COLO829 (cell line): Measurements from ENCODE around the gene CPA1.
"Not testable (repeated sequence)": the region's sequence is repeated elsewhere in the genome, so short reads cannot be mapped to it uniquely, and the experiment has no call there.

Experiments used
- DNase-seq: peaks from one replicate; pipeline ENCODE4 v3.0.0; 2012; ENCODE audit warnings: low spot score

The CPA1 gene

GRCh38 chr7:130372402-130373165 lies 7.7 kb upstream of the CPA1 start:
- no peak for DNase-seq

DNA sequence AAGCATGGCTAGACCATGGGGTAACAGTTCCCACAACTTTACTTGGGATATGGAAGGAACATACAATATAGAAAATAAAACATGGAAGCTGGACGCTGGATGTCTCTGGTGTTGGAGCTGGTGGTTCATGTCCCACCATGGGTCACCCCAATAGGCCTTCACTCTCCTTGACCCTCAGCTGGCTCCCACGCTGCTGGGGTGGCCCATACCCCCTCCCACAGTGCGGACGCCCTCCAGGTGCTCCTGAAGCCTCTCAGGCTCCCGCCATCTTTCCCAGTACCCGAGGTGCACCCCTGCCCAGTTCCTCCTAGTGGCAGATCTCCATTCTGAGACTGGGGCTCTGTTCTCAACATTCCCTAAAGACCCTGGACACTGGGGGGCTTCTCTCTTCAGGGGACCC lies 5.8 kb upstream of the CPA1 start:
- no peak for DNase-seq

- DNase-seq, result not testable (repeated sequence)
Measured at GRCh38 chr7:130376461-130376860, 3.8 kb upstream of the CPA1 start.

DNA sequence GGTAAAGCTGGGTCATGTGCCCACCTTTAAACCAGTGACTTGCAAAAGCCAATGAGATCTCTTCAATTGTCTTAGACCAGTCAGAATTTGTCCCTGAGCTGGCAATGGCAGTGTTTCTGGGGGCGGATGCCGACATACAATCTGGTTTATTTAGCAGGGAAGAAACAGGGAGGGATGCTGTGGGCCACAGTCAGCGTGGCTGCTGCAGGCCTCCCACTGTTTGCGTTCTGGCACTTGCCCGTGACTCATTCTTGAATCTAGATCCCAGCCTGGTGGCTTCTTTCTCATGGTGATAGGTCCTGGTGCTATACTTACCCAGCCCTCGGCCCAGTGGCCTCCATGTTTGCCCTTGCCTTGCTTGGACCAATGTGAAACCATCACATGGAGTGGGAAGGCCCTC lies 3.1 kb upstream of the CPA1 start:
- DNase-seq, result no peak

DNA sequence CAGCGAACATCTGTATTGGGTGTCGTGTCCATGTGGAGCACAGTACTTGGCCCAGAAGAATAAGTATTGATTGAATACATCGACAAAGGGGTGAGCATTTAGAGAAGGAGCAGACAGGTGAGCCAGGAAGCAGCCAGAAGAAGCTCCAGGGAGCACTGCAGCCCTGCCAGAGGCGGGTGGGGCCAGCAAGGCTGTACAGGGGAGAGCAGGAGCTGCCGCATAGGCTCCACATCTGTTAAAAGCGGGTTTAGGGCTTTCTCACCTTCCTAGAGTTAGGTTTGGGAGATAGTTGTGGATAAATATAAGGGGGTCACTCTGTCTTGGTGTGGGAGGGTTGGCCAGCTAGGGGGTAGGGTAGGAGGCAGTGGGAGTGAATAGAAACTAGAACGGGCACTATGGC lies 1.3 kb upstream of the CPA1 start:
- no peak for DNase-seq

- DNase-seq, result no peak
Measured at GRCh38 chr7:130379532-130379920, 768 bp upstream of the CPA1 start.

- no peak for DNase-seq
Measured at GRCh38 chr7:130380861-130381455, 664 bp downstream of the CPA1 start.

DNA sequence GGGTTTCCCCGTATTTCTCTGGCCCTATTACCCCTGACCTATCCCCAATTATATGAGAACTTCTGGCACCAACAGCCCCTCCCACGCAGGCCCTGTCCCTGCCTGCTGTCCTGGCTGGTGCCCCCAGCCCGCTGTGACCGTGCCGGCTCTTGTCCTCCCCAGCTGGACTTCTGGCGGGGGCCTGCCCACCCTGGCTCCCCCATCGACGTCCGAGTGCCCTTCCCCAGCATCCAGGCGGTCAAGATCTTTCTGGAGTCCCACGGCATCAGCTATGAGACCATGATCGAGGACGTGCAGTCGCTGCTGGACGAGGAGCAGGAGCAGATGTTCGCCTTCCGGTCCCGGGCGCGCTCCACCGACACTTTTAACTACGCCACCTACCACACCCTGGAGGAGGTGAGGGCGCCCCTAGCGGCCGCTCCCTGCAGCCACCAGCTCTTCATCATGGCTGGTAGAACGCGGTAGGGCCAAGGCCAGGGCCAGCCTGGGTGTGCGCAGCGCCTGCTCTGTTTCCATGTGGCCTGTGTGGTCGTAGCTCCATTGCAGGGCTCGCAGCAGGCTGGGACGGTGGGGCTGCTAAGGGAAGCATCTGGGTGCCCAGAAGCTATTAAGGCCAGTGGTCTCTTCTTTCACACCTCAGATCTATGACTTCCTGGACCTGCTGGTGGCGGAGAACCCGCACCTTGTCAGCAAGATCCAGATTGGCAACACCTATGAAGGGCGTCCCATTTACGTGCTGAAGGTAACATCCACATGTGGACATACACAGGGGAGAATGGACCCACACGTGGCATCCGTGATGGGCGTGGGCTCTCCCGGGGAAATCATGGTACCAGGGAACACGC lies 1.4 kb downstream of the CPA1 start:
- no peak for DNase-seq

DNA sequence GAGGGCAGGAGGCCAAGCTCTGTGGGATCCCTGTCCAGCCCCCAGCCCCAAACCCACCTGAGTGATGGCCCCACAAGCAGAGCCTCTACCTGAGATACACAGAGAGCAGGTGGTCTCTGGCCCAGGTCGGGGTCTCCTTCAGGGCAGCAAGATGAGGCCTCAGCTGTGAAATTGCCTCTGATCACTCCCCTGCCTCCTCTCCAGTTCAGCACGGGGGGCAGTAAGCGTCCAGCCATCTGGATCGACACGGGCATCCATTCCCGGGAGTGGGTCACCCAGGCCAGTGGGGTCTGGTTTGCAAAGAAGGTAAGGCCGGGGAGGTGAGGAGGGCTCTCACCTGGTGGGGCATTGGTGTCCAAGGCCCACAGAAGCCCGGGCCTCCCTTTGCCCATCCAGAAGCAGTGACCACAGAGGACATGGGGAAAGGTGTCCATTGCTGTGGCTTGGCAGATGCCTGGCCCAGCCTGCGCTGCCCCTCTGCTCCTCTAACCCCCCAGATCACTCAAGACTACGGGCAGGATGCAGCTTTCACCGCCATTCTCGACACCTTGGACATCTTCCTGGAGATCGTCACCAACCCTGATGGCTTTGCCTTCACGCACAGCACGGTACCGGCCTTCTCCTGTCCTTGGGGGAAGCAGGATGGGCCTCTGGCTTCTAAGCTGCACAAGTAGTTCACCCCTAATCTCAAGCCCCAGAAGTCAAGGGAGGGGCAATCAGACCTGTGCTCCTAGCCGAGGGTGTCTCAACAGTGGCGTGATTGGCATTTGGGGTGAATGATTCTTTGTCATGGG lies 3.1 kb downstream of the CPA1 start:
- DNase-seq, result no peak

GRCh38 chr7:130384371-130384801 lies 4.1 kb downstream of the CPA1 start:
- no peak for DNase-seq

GRCh38 chr7:130384841-130385599 lies 4.7 kb downstream of the CPA1 start:
- no peak for DNase-seq

GRCh38 chr7:130385600-130386066 lies 5.3 kb downstream of the CPA1 start:
- DNase-seq, result no peak

DNA sequence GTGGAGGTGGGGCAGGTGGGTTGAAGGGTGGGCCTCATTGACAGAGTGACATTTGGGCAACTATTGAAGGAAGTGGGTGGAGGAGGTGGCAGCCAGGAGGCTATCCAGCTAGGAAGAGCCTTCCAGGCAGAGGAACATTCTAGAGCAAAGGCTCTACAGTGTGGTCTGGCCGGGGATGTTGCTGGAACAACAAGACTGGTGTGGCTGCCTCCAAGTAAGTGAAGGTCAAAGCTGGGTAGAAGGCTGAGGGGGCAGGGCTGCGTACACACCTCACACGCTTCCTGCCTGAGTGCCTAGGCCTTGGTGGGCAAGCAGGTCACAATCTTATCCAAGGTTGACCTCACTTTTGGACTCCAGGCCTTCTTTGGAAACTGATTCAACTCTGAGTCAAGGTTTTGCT lies 6.6 kb downstream of the CPA1 start:
- no peak for DNase-seq

- DNase-seq, result no peak
Measured at GRCh38 chr7:130387306-130387627, 7.0 kb downstream of the CPA1 start.

DNA sequence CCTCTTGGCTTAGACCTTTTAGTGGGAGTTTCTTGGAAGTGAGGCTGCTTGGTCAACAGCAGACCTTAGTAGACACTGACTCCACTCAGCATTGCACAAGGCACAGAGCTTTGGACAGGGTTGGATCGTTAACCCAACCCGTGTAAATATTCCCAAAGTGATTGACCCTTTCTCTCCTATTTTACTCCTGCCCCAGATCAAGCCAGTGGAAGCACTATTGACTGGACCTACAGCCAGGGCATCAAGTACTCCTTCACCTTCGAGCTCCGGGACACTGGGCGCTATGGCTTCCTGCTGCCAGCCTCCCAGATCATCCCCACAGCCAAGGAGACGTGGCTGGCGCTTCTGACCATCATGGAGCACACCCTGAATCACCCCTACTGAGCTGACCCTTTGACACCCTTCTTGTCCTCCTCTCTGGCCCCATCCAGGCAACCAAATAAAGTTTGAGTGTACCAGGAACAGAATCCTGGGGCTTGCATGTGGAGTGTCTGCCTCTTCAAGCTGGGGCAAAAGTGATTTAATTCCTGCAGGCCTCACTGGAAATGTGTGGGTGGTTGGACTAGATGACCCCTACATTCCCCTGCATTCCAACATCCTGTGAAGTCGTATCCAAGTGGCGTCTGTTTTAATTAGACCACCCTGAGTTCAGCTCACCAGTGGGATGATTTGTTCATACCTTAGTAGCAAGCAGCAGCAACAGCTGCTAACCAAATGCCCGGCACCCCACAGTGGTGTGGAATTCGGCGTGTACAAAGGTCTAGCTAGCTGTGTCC lies 7.5 kb downstream of the CPA1 start:
- no peak for DNase-seq

GRCh38 chr7:130388671-130389070 lies 8.4 kb downstream of the CPA1 start:
- no peak for DNase-seq

DNA sequence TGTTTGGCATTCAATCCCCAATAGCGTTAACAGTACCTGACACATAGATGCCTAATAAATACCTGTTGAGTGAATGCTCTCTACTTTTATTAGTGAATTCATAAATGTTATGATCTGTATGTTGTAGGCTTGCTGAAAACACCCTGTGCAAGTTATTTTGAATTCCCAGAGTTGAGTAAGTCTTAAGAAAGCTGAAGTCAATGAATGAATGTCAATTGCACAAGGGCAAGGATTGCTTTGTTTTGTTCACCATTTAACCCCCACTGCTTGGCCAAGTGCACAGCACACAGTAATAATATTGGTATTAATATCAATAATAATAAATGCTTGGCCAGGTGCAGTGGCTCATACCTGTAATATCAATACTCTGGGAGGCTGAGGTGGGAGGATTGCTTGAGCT lies 10.2 kb downstream of the CPA1 start:
- no peak for DNase-seq

DNA sequence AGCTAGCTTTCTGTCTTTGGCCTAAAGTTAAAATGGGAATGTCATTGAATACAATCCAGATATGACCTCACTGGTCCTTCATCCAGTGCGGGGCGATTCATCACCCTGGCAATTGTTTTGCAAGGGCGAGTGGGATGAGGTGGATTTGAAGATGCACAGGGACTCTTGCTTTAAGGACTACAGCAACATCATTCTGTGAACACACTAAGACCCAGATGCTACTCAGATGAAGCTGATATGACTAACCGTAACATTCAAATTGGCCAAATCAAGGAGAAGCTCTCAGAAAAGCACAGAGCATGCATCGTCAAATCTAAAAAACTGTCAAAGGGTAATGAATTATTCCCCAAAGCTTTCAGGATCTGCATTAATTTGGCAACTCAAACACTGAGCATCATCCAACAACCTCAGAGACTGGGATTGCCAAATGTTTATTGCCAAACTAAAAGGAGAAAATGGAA lies 12.8 kb downstream of the CPA1 start:
- DNase-seq, result no peak

DNA sequence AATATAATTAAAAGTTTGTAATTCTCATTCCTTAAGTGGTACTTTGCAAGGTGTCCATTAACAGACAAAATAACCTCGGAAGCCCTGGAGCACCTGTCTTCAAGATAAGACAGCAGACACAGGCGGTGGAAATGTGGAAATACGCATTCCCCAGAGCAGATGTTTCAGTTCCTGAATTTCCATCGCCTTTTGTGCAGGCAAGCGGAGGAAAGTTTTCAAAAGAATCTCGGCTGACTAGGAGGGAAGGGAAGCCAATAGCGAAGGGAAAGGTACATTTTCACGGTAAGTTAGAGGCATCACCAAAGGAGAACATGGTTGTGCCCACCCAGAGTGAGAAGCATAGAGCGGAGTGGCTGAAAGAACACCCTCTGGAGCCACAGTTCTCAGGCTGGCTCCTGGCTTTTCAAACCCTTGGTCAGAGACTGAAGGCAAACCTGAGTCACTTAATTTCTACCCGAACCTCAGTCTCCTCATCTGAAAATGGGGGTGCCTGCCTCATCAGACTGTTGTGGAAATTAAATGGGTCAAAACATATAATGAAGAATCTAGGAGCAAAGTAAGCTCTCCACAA lies 13.6 kb downstream of the CPA1 start:
- DNase-seq, result no peak
